Ishikawa (cell line): Measurements from ENCODE around the gene PUM1.

ENCODE experiments used
- CEBPB ChIP-seq: IDR thresholded peaks from 2 replicates; pipeline ENCODE4 v1.6.1; 2012
- EGR1 ChIP-seq: IDR thresholded peaks from 2 replicates; pipeline ENCODE4 v1.6.1; 2012
- NFIC ChIP-seq: IDR thresholded peaks from 2 replicates; pipeline ENCODE4 v1.6.1; 2012
- RAD21 ChIP-seq: IDR thresholded peaks from 2 replicates; pipeline ENCODE4 v1.6.1; 2012; ENCODE audit warnings: low read depth
- REST ChIP-seq: IDR thresholded peaks from 2 replicates; pipeline ENCODE4 v1.6.1; 2012; ENCODE audit warnings: low read depth, mild to moderate bottlenecking
- TAF1 ChIP-seq: IDR thresholded peaks from 2 replicates; pipeline ENCODE4 v1.6.1; 2012; ENCODE audit warnings: low read depth, mild to moderate bottlenecking

GRCh38 chr1:30947212-30947611 is 118.3 kb downstream of the PUM1 start:
- no peak for TF ChIP-seq NFIC
- no peak for TF ChIP-seq CEBPB
- TF ChIP-seq TAF1, result no peak
- no peak for TF ChIP-seq RAD21
- TF ChIP-seq REST, result no peak
- TF ChIP-seq EGR1, result no peak
